Bronchial smooth muscle cell (primary cell): ENCODE results near the gene GAA. TPM values are rescaled to one million over a fixed set of nuclear protein-coding genes. Genes with fewer than 3 reads are reported as not detected.

Experiments
- total RNA-seq: library from RNA; depleted of rRNA; stranded (reverse); fragments of >200 nt; gene quantifications from 2 replicates; pipeline ENCODE4 v1.2.1, GENCODE V29; 2014

Gene GAA
- 18.6 and 37.5 TPM in 2 replicates for total RNA-seq

DNA sequence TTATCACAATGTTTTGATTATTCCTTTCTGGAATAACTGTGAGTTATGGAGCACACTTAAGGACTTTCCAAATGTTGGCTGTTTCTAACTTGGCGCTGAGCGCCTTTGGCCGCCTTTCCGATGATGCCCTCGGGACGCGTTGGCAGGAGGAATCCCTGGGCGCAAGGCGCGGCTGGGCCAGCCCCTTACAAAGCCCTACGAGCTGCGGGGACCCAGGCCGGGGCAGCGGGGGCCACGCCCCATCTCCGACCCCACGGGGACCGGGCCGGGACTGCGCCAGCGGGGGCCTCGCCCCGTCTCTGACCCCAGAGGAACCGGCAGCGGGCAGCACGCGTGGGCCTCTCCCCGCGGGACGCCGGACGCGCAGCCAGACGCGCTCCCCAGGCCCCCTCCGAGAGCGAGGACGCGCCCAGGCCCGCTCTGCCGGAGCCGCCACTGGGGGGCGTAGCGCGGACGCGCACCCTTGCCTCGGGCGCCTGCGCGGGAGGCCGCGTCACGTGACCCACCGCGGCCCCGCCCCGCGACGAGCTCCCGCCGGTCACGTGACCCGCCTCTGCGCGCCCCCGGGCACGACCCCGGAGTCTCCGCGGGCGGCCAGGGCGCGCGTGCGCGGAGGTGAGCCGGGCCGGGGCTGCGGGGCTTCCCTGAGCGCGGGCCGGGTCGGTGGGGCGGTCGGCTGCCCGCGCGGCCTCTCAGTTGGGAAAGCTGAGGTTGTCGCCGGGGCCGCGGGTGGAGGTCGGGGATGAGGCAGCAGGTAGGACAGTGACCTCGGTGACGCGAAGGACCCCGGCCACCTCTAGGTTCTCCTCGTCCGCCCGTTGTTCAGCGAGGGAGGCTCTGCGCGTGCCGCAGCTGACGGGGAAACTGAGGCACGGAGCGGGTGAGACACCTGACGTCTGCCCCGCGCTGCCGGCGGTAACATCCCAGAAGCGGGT, at the start of gene GAA:
GAA (plus strand) TSS at position 571 of the 935 bp plus-strand sequence. CDS start 3,006 bp downstream, outside the sequence.

GRCh38 chr17:80147035-80147822, 45.8 kb downstream of the GAA start, which contains the start of gene EIF4A3:
Gene EIF4A3 (minus strand): TSS chr17:80147128. CDS start chr17:80146961, 167 bp downstream.

Other genes starting within 250 kb of the GAA start
- gene TBC1D16, start 65.7 kb upstream of the GAA start, total RNA-seq: 41.0 and 51.4 TPM in 2 replicates
- 3.5 TPM in 2 replicates for gene CCDC40, start 64.9 kb upstream of the GAA start, total RNA-seq
- 86.5 and 161 TPM in 2 replicates for gene EIF4A3, start 45.5 kb downstream of the GAA start, total RNA-seq
- 0.26 and 0.47 TPM in 2 replicates for gene CARD14, start 68.4 kb downstream of the GAA start, total RNA-seq
- 18.0 and 19.7 TPM in 2 replicates for gene SGSH, start 118.8 kb downstream of the GAA start, total RNA-seq
- gene SLC26A11, start 118.8 kb downstream of the GAA start, total RNA-seq: 9.9 and 10.3 TPM in 2 replicates
- gene RNF213, start 159.3 kb downstream of the GAA start, total RNA-seq: 111 and 153 TPM in 2 replicates